Psoas muscle (tissue), 8 donors: ENCODE measurements around the gene HYAL1. TPM values are rescaled to one million over a fixed set of nuclear protein-coding genes. Genes with fewer than 3 reads are reported as not detected.

ENCODE experiments used
- ATAC-seq, 4 donors: fragments of 200-7000 bp; cut with Tn5 transposase; one replicate each; pipeline ENCODE4 v1.9.1; 2020; ENCODE audit warnings: moderate library complexity in 3 of 4, mild to moderate bottlenecking in 2 of 4
- DNase-seq, 2 donors: peaks; one replicate each; pipeline ENCODE4 v3.0.0-alpha.2; 2020
- H3K27ac ChIP-seq: fragments of 200-600 bp; one replicate; pipeline ENCODE4 v1.8.0; 2022
- H3K27me3 ChIP-seq, 3 donors: fragments of 200-600 bp in 1 of 3; one replicate each; pipeline versions ENCODE4 v1.6.1 to v1.8.0; 2013 to 2022; ENCODE audit warnings: low read length in 2 of 3, mild to moderate bottlenecking in 2 of 3, moderate library complexity in 1 of 3; ENCODE audit not compliant: insufficient read depth in 3 of 3
- H3K36me3 ChIP-seq, 2 donors: fragments of 200-600 bp in 1 of 2; one replicate each; pipeline versions ENCODE4 v1.6.1 to v1.8.0; 2013 to 2022; ENCODE audit warnings: low read depth in 1 of 2, mild to moderate bottlenecking in 1 of 2, moderate library complexity in 1 of 2; ENCODE audit not compliant: insufficient read depth in 1 of 2
- H3K4me1 ChIP-seq: fragments of 200-600 bp; one replicate; pipeline ENCODE4 v1.8.0; 2022
- H3K4me3 ChIP-seq: fragments of 200-600 bp; one replicate; pipeline ENCODE4 v1.8.0; 2022; ENCODE audit warnings: mild to moderate bottlenecking
- H3K9me3 ChIP-seq: fragments of 200-600 bp; one replicate; pipeline ENCODE4 v1.8.0; 2022
- CTCF ChIP-seq: fragments of 200-600 bp; IDR thresholded peaks from one replicate; pipeline ENCODE4 v1.8.0; 2022; ENCODE audit warnings: antibody characterized with exemption
- WGBS, 3 donors: extraction: QIAGEN DNeasy Blood & Tissue Kit; methylation state at CpG; one replicate each; pipeline versions ENCODE4 v1.1.6 to v1.1.7; 2013; 5-methylcytosine and 5-hydroxymethylcytosine counted together
- intact Hi-C, 2 donors: fragments of 100-400 bp; cut with DNase I; formaldehyde crosslinking; loops; one replicate each; pipeline versions ENCODE4 v1.11.0 to v1.14.2; 2022
- polyA plus RNA-seq, 3 donors: library from polyadenylated mRNA; stranded (reverse); fragments of 200-250 nt; gene quantifications; one replicate each; pipeline ENCODE4 v1.2.3, GENCODE V29; 2013
- total RNA-seq, 4 donors: library from RNA; stranded (reverse); fragmentation: NEBNext Ultra II Directional in 2 of 4; extraction: Animal tissue kit (Norgen Biotek cat#: 25700) in 2 of 4; gene quantifications; one replicate each; pipeline versions ENCODE4 v1.2.1 to v1.2.4, GENCODE V29; 2021 to 2023
- donor health status: healthy with polysubstance abuse.
- donor health status: DM: no; HTN: no; CAD: no; lungs with moderate emphysema.
- donor health status: Bipolar disorder and iron deficiency.
- donor health status: healthy.
- donor health status: DM: yes; HTN: yes; CAD: no.
- donor health status: DM: no; HTN: no; CAD: no.
- donor health status: DM: no; HTN: no; CAD: no.
- donor health status: DM: yes; HTN: yes; CAD: no.

The HYAL1 gene
- total and polyA plus RNA-seq, 7 donors = 8.5 to 20.8 (median 13.8) TPM

- H3K36me3 ChIP-seq = no peaks in the 10 kb centered on the region
- H3K27me3 ChIP-seq = no peaks in the 10 kb centered on the region
- DNase-seq (no peak), ATAC-seq (no peak)
- H3K4me3 ChIP-seq = peak overlapping the region; percentile 93
- H3K4me1 ChIP-seq = peaks cover 33% of the 10 kb centered on the region
- no peaks in the 10 kb centered on the region for H3K9me3 ChIP-seq
- no peak for TF ChIP-seq CTCF
- intact Hi-C loops = no loop called here
- peak overlapping the region; percentile 95 for H3K27ac ChIP-seq
- WGBS, 3 donors = 42 to 66% (median 59%) methylated on average over 8 to 9 of the region's 9 CpGs
Observed at GRCh38 chr3:50340147-50340447, 36.7 kb upstream of the HYAL1 start.

- intact Hi-C loops = no loop called here
- no peak for ATAC-seq
- H3K9me3 ChIP-seq = no peaks in the 10 kb centered on the region
Observed at GRCh38 chr3:50339485-50340146, 36.2 kb upstream of the HYAL1 start.

GRCh38 chr3:50338965-50339364 lies 35.6 kb upstream of the HYAL1 start:
- Histone ChIP-seq H3K9me3 (no peaks in the 10 kb centered on the region), H3K36me3 (no peaks in the 10 kb centered on the region), H3K4me3 (peak overlapping the region; percentile 93), H3K27ac (peak overlapping the region; percentile 95), H3K4me1 (peaks cover 43% of the 10 kb centered on the region), H3K27me3 (no peaks in the 10 kb centered on the region)
- no peak for TF ChIP-seq CTCF
- intact Hi-C loops = no loop called here
- ATAC-seq (no peak), DNase-seq (no peak)
- WGBS, 3 donors = 71 to 80% (median 74%) methylated on average over 5 of the region's 5 CpGs

More at GRCh38 chr3:50339485-50340146, 36.2 kb upstream of the HYAL1 start:
- Histone ChIP-seq H3K4me1 (peaks cover 37% of the 10 kb centered on the region), H3K4me3 (peak overlapping the region; percentile 93), H3K27me3 (no peaks in the 10 kb centered on the region), H3K27ac (peak overlapping the region; percentile 95), H3K36me3 (no peaks in the 10 kb centered on the region)
- DNase-seq = no peak
- TF ChIP-seq CTCF = no peak
- 87 to 92% (median 89%) methylated on average over 14 of the region's 14 CpGs for WGBS, 3 donors

- peaks cover 50% of the 10 kb centered on the region for H3K4me1 ChIP-seq
- intact Hi-C loops = no loop called here
- peak overlapping the region; percentile 95 for H3K27ac ChIP-seq
- H3K36me3 ChIP-seq = peaks cover 0 to 6% of the 10 kb centered on the region in 2 donors
- DNase-seq = peak; percentile 100
- peak overlapping the region; percentile 93 for H3K4me3 ChIP-seq
- TF ChIP-seq CTCF = no peak
- no peaks in the 10 kb centered on the region for H3K27me3 ChIP-seq
- 0% methylated on average over 72 to 79 of the region's 79 CpGs for WGBS, 3 donors
- H3K9me3 ChIP-seq = no peaks in the 10 kb centered on the region
- ATAC-seq = peak; percentile 88 to 93 (median 90)
Observed at GRCh38 chr3:50337175-50337861, 33.9 kb upstream of the HYAL1 start.
